ENCODE data around the gene RESF1. TPM values are rescaled to one million over a fixed set of nuclear protein-coding genes. Genes with fewer than 3 reads are reported as not detected.

RESF1 gene
- total RNA-seq, 1 donor from 2014 or later: 299 TPM

- DNase-seq: no peak
- Mint-ChIP-seq H3K4me1 (peaks cover 91% of the 10 kb centered on the region), H3K9me3 (peaks cover 3% of the 10 kb centered on the region), H3K4me3 (peak overlapping the region; percentile 28), H3K27ac (peak overlapping the region; percentile 64), H3K27me3 (no peaks in the 10 kb centered on the region), H3K36me3 (ENCODE audit: low read depth) (peaks cover 89% of the 10 kb centered on the region)
- ATAC-seq (ENCODE audit: low read depth): no peak
- no peak for TF ChIP-seq CTCF (IDR thresholded peaks at IDR 0.05)
- ChIA-PET POLR2A (interaction anchor here (0.6 to 2.0 kb wide), 9 partner anchors 7 to 307 kb away, joined by 3 to 9 read pairs (median 3); partner anchors contain the start of genes ETFBKMT and RESF1), CTCF (no interaction called here)
- intact Hi-C loops (cut with micrococcal nuclease): loop anchor here (10.0 kb wide), 1 partner anchor 642 kb away; the partner anchor contains the start of gene SINHCAF
Measured at GRCh38 chr12:31966558-31967205, 7.5 kb downstream of the RESF1 start.

- DNase-seq (no peak), ATAC-seq (ENCODE audit: low read depth) (no peak)
- intact Hi-C loops (cut with micrococcal nuclease): loop anchor here (10.0 kb wide), 1 partner anchor 643 kb away; the partner anchor contains the start of gene SINHCAF
- H3K4me1 Mint-ChIP-seq: peaks cover 86% of the 10 kb centered on the region
- peaks cover 3% of the 10 kb centered on the region for H3K9me3 Mint-ChIP-seq
- no peaks in the 10 kb centered on the region for H3K27me3 Mint-ChIP-seq
- ChIA-PET CTCF (interaction anchor here (0.6 kb wide), 1 partner anchor 362 kb away, joined by 3 read pairs; no protein-coding TSS in a partner anchor), POLR2A (interaction anchor here (1.1 to 2.0 kb wide), 5 partner anchors 8 to 285 kb away, joined by 3 to 9 read pairs (median 3); partner anchors contain the start of gene RESF1)
- H3K27ac Mint-ChIP-seq: peak overlapping the region; percentile 74
- peaks cover 90% of the 10 kb centered on the region for H3K36me3 Mint-ChIP-seq (ENCODE audit: low read depth)
- peak overlapping the region; percentile 28 for H3K4me3 Mint-ChIP-seq
- no peak for TF ChIP-seq CTCF (IDR thresholded peaks at IDR 0.05)
Measured at GRCh38 chr12:31967539-31967938, 8.3 kb downstream of the RESF1 start.

- peaks cover 61% of the 10 kb centered on the region for H3K4me1 Mint-ChIP-seq
- no peak overlapping the region for H3K4me3 Mint-ChIP-seq
- ChIA-PET POLR2A (interaction anchor here (0.6 to 1.5 kb wide), 5 partner anchors 9 to 255 kb away, joined by 3 to 9 read pairs (median 6); partner anchors contain the start of gene RESF1), CTCF (no interaction called here)
- intact Hi-C loops (cut with micrococcal nuclease): no loop called here
- H3K9me3 Mint-ChIP-seq: no peaks in the 10 kb centered on the region
- TF ChIP-seq CTCF (IDR thresholded peaks at IDR 0.05): no peak
- no peaks in the 10 kb centered on the region for H3K27me3 Mint-ChIP-seq
- ATAC-seq (ENCODE audit: low read depth): no peak
- peaks cover 90% of the 10 kb centered on the region for H3K36me3 Mint-ChIP-seq (ENCODE audit: low read depth)
- peak overlapping the region; percentile 37 for H3K27ac Mint-ChIP-seq
- no peak for DNase-seq
Measured at GRCh38 chr12:31970199-31970598, 11.0 kb downstream of the RESF1 start.

- TF ChIP-seq CTCF (IDR thresholded peaks at IDR 0.05): no peak
- no peak for DNase-seq
- no peaks in the 10 kb centered on the region for H3K27me3 Mint-ChIP-seq
- intact Hi-C loops (cut with micrococcal nuclease): no loop called here
- H3K36me3 Mint-ChIP-seq (ENCODE audit: low read depth): peaks cover 92% of the 10 kb centered on the region
- H3K9me3 Mint-ChIP-seq: peaks cover 12% of the 10 kb centered on the region
- CTCF ChIA-PET: interaction anchor here (1.0 kb wide), 1 partner anchor 231 kb away, joined by 4 read pairs; no protein-coding TSS in a partner anchor
- POLR2A ChIA-PET: no interaction called here
- no peak overlapping the region for H3K4me3 Mint-ChIP-seq
- peaks cover 34% of the 10 kb centered on the region for H3K4me1 Mint-ChIP-seq
- no peak overlapping the region for H3K27ac Mint-ChIP-seq
- no peak for ATAC-seq (ENCODE audit: low read depth)
Measured at GRCh38 chr12:31973818-31974217, 14.6 kb downstream of the RESF1 start.

- TF ChIP-seq CTCF (IDR thresholded peaks at IDR 0.05): no peak
- H3K4me3 Mint-ChIP-seq: no peak overlapping the region
- intact Hi-C loops (cut with micrococcal nuclease): no loop called here
- ChIA-PET CTCF (no interaction called here), POLR2A (interaction anchor here (1.7 to 2.1 kb wide), 2 partner anchors 14 to 15 kb away, joined by 3 to 5 read pairs; partner anchors contain the start of gene RESF1)
- peaks cover 26% of the 10 kb centered on the region for H3K4me1 Mint-ChIP-seq
- peaks cover 12% of the 10 kb centered on the region for H3K9me3 Mint-ChIP-seq
- peaks cover 92% of the 10 kb centered on the region for H3K36me3 Mint-ChIP-seq (ENCODE audit: low read depth)
- DNase-seq (no peak), ATAC-seq (ENCODE audit: low read depth) (no peak)
- H3K27ac Mint-ChIP-seq: no peak overlapping the region
- H3K27me3 Mint-ChIP-seq: no peaks in the 10 kb centered on the region
Measured at GRCh38 chr12:31974673-31975072, 15.5 kb downstream of the RESF1 start.
